GM23248 (cell line): ENCODE measurements around the gene KRTAP5-1.

Experiments
- EZH2 ChIP-seq: fragments of 200-600 bp; sonication (generic); IDR thresholded peaks from 2 replicates; pipeline ENCODE4 v1.6.1; 2018; ENCODE audit warnings: antibody characterized with exemption, mild to moderate bottlenecking; ENCODE audit not compliant: insufficient read depth, poor library complexity, severe bottlenecking
- EZH2phosphoT487 ChIP-seq: fragments of 200-600 bp; sonication (generic); IDR thresholded peaks from 2 replicates; pipeline ENCODE4 v1.6.1; 2018; ENCODE audit warnings: antibody characterized with exemption, moderate library complexity, mild to moderate bottlenecking, low read depth; ENCODE audit not compliant: insufficient read depth

- no peak for TF ChIP-seq EZH2phosphoT487
- TF ChIP-seq EZH2, result no peak
These were observed 39.7 kb downstream of the KRTAP5-1 start for GRCh38 chr11:1545432-1545831.
